Measurements from ENCODE around the gene CCN6.
A peak's percentile ranks its signal among the peaks of the same experiment; 100 is the strongest.

The CCN6 gene

GRCh38 chr6:112054001-112054400 lies at the start of gene CCN6:
TSS of gene CCN6 (plus strand) at chr6:112054104. CDS start at chr6:112054358, 254 bp downstream.
- no peak for DNase-seq (ENCODE audit: low read depth, low spot score)

- DNase-seq (ENCODE audit: low read depth, low spot score): no peak
Observed at GRCh38 chr6:112004201-112005012, 49.5 kb upstream of the CCN6 start.

- no peak for DNase-seq (ENCODE audit: low read depth, low spot score)
Observed at GRCh38 chr6:112005013-112005371, 48.9 kb upstream of the CCN6 start.

- no peak for DNase-seq (ENCODE audit: low read depth, low spot score)
Observed at GRCh38 chr6:112007254-112007653, 46.6 kb upstream of the CCN6 start.

- no peak for DNase-seq (ENCODE audit: low read depth, low spot score)
Observed at GRCh38 chr6:112007805-112008204, 46.1 kb upstream of the CCN6 start.

GRCh38 chr6:112008482-112008881 lies 45.4 kb upstream of the CCN6 start:
- no peak for DNase-seq (ENCODE audit: low read depth, low spot score)

- no peak for DNase-seq (ENCODE audit: low read depth, low spot score)
Observed at GRCh38 chr6:112010328-112010727, 43.6 kb upstream of the CCN6 start.

- no peak for DNase-seq (ENCODE audit: low read depth, low spot score)
Observed at GRCh38 chr6:112013051-112013450, 40.9 kb upstream of the CCN6 start.

- DNase-seq (ENCODE audit: low read depth, low spot score): no peak
Observed at GRCh38 chr6:112014483-112014882, 39.4 kb upstream of the CCN6 start.

GRCh38 chr6:112015725-112016124 lies 38.2 kb upstream of the CCN6 start:
- peak; percentile 18 for DNase-seq (ENCODE audit: low read depth, low spot score)

GRCh38 chr6:112016320-112016719 lies 37.6 kb upstream of the CCN6 start:
- DNase-seq (ENCODE audit: low read depth, low spot score): no peak

- no peak for DNase-seq (ENCODE audit: low read depth, low spot score)
Observed at GRCh38 chr6:112017169-112017568, 36.7 kb upstream of the CCN6 start.

- DNase-seq (ENCODE audit: low read depth, low spot score): no peak
Observed at GRCh38 chr6:112017760-112018537, 36.0 kb upstream of the CCN6 start.

- no peak for DNase-seq (ENCODE audit: low read depth, low spot score)
Observed at GRCh38 chr6:112018619-112019416, 35.1 kb upstream of the CCN6 start.

- DNase-seq (ENCODE audit: low read depth, low spot score): no peak
Observed at GRCh38 chr6:112019589-112019988, 34.3 kb upstream of the CCN6 start.

- DNase-seq (ENCODE audit: low read depth, low spot score): no peak
Observed at GRCh38 chr6:112021691-112022310, 32.1 kb upstream of the CCN6 start.

- no peak for DNase-seq (ENCODE audit: low read depth, low spot score)
Observed at GRCh38 chr6:112022749-112023148, 31.2 kb upstream of the CCN6 start.

- DNase-seq (ENCODE audit: low read depth, low spot score): no peak
Observed at GRCh38 chr6:112024464-112024863, 29.4 kb upstream of the CCN6 start.

GRCh38 chr6:112026933-112027332 lies 27.0 kb upstream of the CCN6 start:
- DNase-seq (ENCODE audit: low read depth, low spot score): no peak

GRCh38 chr6:112027942-112028674 lies 25.8 kb upstream of the CCN6 start:
- DNase-seq (ENCODE audit: low read depth, low spot score): no peak
